Myometrial cell (primary cell): ENCODE measurements around the gene TRPM8. TPM values are rescaled to one million over a fixed set of nuclear protein-coding genes. Genes with fewer than 3 reads are reported as not detected.

Experiments used
- total RNA-seq: library from RNA; depleted of rRNA; stranded (reverse); fragments of >200 nt; gene quantifications from 2 replicates; pipeline ENCODE4 v1.2.3, GENCODE V29; 2015

TRPM8 gene
- total RNA-seq: not detected in 2 replicates

GRCh38 chr2:233917116-233917515 is at the start of gene TRPM8:
Gene TRPM8, plus strand, starts transcription at chr2:233917373. Its CDS starts 9,165 bp downstream, at chr2:233926538.

GRCh38 chr2:233867993-233868532 is 49.1 kb upstream of the TRPM8 start, which contains the start of gene MSL3B:
Gene MSL3B, minus strand, starts transcription at chr2:233868386.

GRCh38 chr2:234050455-234051135 is 133.4 kb downstream of the TRPM8 start, which contains the start of gene SPP2:
Gene SPP2, plus strand, starts transcription at chr2:234050702. Its CDS starts 85 bp downstream, at chr2:234050787.

Other genes with a start within 250 kb of the TRPM8 start
- not detected in 2 replicates for gene UGT1A9, start 245.5 kb upstream of the TRPM8 start, total RNA-seq
- gene UGT1A7, start 235.5 kb upstream of the TRPM8 start, total RNA-seq: not detected in 2 replicates
- gene UGT1A6, start 224.5 kb upstream of the TRPM8 start, total RNA-seq: not detected in 2 replicates
- gene UGT1A5, start 204.5 kb upstream of the TRPM8 start, total RNA-seq: not detected in 2 replicates
- not detected in 2 replicates for gene UGT1A4, start 198.6 kb upstream of the TRPM8 start, total RNA-seq
- not detected in 2 replicates for gene UGT1A3, start 188.3 kb upstream of the TRPM8 start, total RNA-seq
- gene UGT1A1, start 157.1 kb upstream of the TRPM8 start, total RNA-seq: not detected in 2 replicates
- not detected in 2 replicates for gene MROH2A, start 139.0 kb upstream of the TRPM8 start, total RNA-seq
- 22.0 and 23.1 TPM in 2 replicates for gene HJURP, start 62.8 kb upstream of the TRPM8 start, total RNA-seq
- not detected in 2 replicates for gene SPP2, start 133.3 kb downstream of the TRPM8 start, total RNA-seq